Right lobe of liver (tissue), 6 donors: Measurements from ENCODE around the gene C3AR1. TPM values are rescaled to one million over a fixed set of nuclear protein-coding genes. Genes with fewer than 3 reads are reported as not detected.

Source experiments
- ATAC-seq, 4 donors: fragments of 200-7000 bp; cut with Tn5 transposase; one replicate each; pipeline ENCODE4 v1.9.1; 2020; ENCODE audit warnings: mild to moderate bottlenecking in 4 of 4, moderate library complexity in 4 of 4
- DNase-seq, 3 donors: peaks; one replicate each; pipeline ENCODE4 v3.0.0-alpha.2; 2020
- H3K27ac ChIP-seq, 3 donors: fragments of 200-600 bp; one replicate each; pipeline ENCODE4 v1.8.0; 2022
- H3K27me3 ChIP-seq, 2 donors: fragments of 200-600 bp; one replicate each; pipeline ENCODE4 v1.8.0; 2022
- H3K36me3 ChIP-seq, 4 donors: fragments of 200-600 bp; sonication (generic) in 1 of 4; one replicate each; pipeline versions ENCODE4 v1.5.1 to v1.8.0; 2017 to 2022; ENCODE audit warnings: control low read depth in 1 of 4
- H3K4me1 ChIP-seq, 4 donors: fragments of 200-600 bp; sonication (generic) in 1 of 4; one replicate each; pipeline versions ENCODE4 v1.5.1 to v1.8.0; 2017 to 2022; ENCODE audit warnings: control low read depth in 1 of 4
- H3K4me3 ChIP-seq, 3 donors: fragments of 200-600 bp; one replicate each; pipeline ENCODE4 v1.8.0; 2022
- H3K9me3 ChIP-seq, 4 donors: fragments of 200-600 bp; sonication (generic) in 1 of 4; one replicate each; pipeline versions ENCODE4 v1.5.1 to v1.8.0; 2017 to 2022; ENCODE audit warnings: control low read depth in 1 of 4
- CTCF ChIP-seq, 4 donors: fragments of 200-600 bp in 3 of 4; fragments of 450-650 bp in 1 of 4; IDR thresholded peaks; one replicate each; pipeline versions ENCODE4 v1.5.1 to v1.8.0; 2016 to 2022; ENCODE audit warnings: antibody characterized with exemption in 4 of 4, mild to moderate bottlenecking in 2 of 4
- POLR2A ChIP-seq: fragments of 450-650 bp; IDR thresholded peaks from one replicate; pipeline ENCODE4 v1.6.1; 2017; ENCODE audit warnings: antibody characterized with exemption, mild to moderate bottlenecking
- WGBS: methylation state at CpG from one replicate; pipeline ENCODE4 v1.1.6; 2018; ENCODE audit warnings: low coverage, low lambda C conversion rate; ENCODE audit not compliant: insufficient coverage; ENCODE audit errors: missing lambda C conversion rate; 5-methylcytosine and 5-hydroxymethylcytosine counted together
- intact Hi-C, 2 donors: fragments of 100-400 bp; cut with DNase I; formaldehyde crosslinking; loops; one replicate each; pipeline versions ENCODE4 v1.11.2 to v1.14.1; 2022
- total RNA-seq, 6 experiments: library from RNA; depleted of rRNA in 2 of 6; stranded (reverse); fragments of >200 nt in 2 of 6; fragmentation: NEBNext Ultra II Directional in 3 of 6; extraction: Animal tissue kit (Norgen Biotek cat#: 25700) in 3 of 6; gene quantifications; one replicate each; pipeline versions ENCODE4 v1.1.0 to v1.2.4, GENCODE V29; 2016 to 2023
- donor health status: DM: no; HTN: yes; CAD: no.
- donor health status: DM: no; HTN: no; CAD: no.
- donor health status: DM: no; HTN: no; CAD: no.
- donor health status: DM: no; HTN: yes; CAD: no.
- donor health status: DM: no; HTN: yes; CAD: no.

C3AR1 gene
- total RNA-seq, 6 experiments from 2014 or later, result 2.0 to 11.9 (median 3.8) TPM

GRCh38 chr12:8047842-8048241, 18.3 kb downstream of the C3AR1 start:
- DNase-seq (no peak), ATAC-seq (peak in 1 of 4 donors; percentile 17)
- Histone ChIP-seq H3K27ac (no peak overlapping the region), H3K36me3 (peaks cover 0 to 84% (median 22%) of the 10 kb centered on the region in 4 donors), H3K4me1 (peaks cover 0 to 3% (median 0%) of the 10 kb centered on the region in 4 donors), H3K27me3 (no peaks in the 10 kb centered on the region), H3K4me3 (no peak overlapping the region), H3K9me3 (no peaks in the 10 kb centered on the region)
- no peak for TF ChIP-seq CTCF (IDR thresholded peaks at IDR 0.05)
- no peak for TF ChIP-seq POLR2A
- intact Hi-C loops, result no loop called here
- 94% methylated on average over 2 of the region's 5 CpGs for WGBS

GRCh38 chr12:8045952-8046944, 19.9 kb downstream of the C3AR1 start:
- peak; percentile 74 to 80 (median 74) for DNase-seq
- WGBS, result 44% methylated on average over 8 of the region's 8 CpGs
- peaks cover 0 to 86% (median 25%) of the 10 kb centered on the region in 4 donors for H3K36me3 ChIP-seq

GRCh38 chr12:8040791-8041190, 25.4 kb downstream of the C3AR1 start:
- TF ChIP-seq CTCF (IDR thresholded peaks at IDR 0.05) (no peak), POLR2A (no peak)

More at GRCh38 chr12:8045952-8046944, 19.9 kb downstream of the C3AR1 start:
- H3K9me3 ChIP-seq, result no peaks in the 10 kb centered on the region
- H3K4me1 ChIP-seq, result peaks cover 0 to 3% (median 0%) of the 10 kb centered on the region in 4 donors
- no peak overlapping the region for H3K27ac ChIP-seq
- H3K4me3 ChIP-seq, result no peak overlapping the region
- peak; percentile 94 to 98 (median 97) for ATAC-seq
- TF ChIP-seq POLR2A, result no peak
- TF ChIP-seq CTCF (IDR thresholded peaks at IDR 0.05), result peak; percentile 70 to 89 (median 84)
- intact Hi-C loops, result no loop called here
- H3K27me3 ChIP-seq, result no peaks in the 10 kb centered on the region

GRCh38 chr12:8038659-8039114, 27.5 kb downstream of the C3AR1 start:
- Histone ChIP-seq H3K9me3 (no peaks in the 10 kb centered on the region), H3K27ac (no peak overlapping the region), H3K4me1 (peaks cover 0 to 37% (median 12%) of the 10 kb centered on the region in 4 donors), H3K27me3 (no peaks in the 10 kb centered on the region), H3K36me3 (peaks cover 0 to 40% (median 16%) of the 10 kb centered on the region in 4 donors), H3K4me3 (no peak overlapping the region)
- no peak for TF ChIP-seq POLR2A
- no peak for TF ChIP-seq CTCF (IDR thresholded peaks at IDR 0.05)
- intact Hi-C loops, result loop anchor here in 1 of 2 donors (10.0 kb wide), 1 partner anchor 46 kb away; the partner anchor contains the start of gene NECAP1
- ATAC-seq, result peak; percentile 39 to 89 (median 55)
- WGBS, result 33% methylated on average over 10 of the region's 13 CpGs
- DNase-seq, result peak in 1 of 3 donors; percentile 57

More at GRCh38 chr12:8040791-8041190, 25.4 kb downstream of the C3AR1 start:
- DNase-seq (no peak), ATAC-seq (no peak)
- intact Hi-C loops, result no loop called here
- Histone ChIP-seq H3K9me3 (no peaks in the 10 kb centered on the region), H3K36me3 (peaks cover 0 to 61% (median 19%) of the 10 kb centered on the region in 4 donors), H3K27ac (no peak overlapping the region), H3K4me1 (peaks cover 0 to 19% (median 8%) of the 10 kb centered on the region in 4 donors), H3K4me3 (no peak overlapping the region), H3K27me3 (no peaks in the 10 kb centered on the region)
- 93% methylated on average over 1 of the region's 1 CpG for WGBS
